IPS-18c (cell line): ENCODE results near the gene LCN6.

Experiments
- H3K4me3 ChIP-seq: 2 replicates; pipeline ENCODE4 v1.7.0; 2013; ENCODE audit warnings: low read depth, mild to moderate bottlenecking, low read length, moderate library complexity; ENCODE audit not compliant: insufficient read depth
- H3K9me3 ChIP-seq: one replicate; pipeline ENCODE4 v1.6.1; 2013; ENCODE audit warnings: mild to moderate bottlenecking, low read length, moderate library complexity; ENCODE audit not compliant: control insufficient read depth, insufficient read depth

The LCN6 gene

GRCh38 chr9:136694163-136694871, 54.0 kb downstream of the LCN6 start:
- H3K4me3 ChIP-seq = no peak overlapping the region
- H3K9me3 ChIP-seq = no peaks in the 10 kb centered on the region
